IPS-18c (cell line): ENCODE measurements around the gene RNF121.

Experiments
- H3K4me3 ChIP-seq: 2 replicates; pipeline ENCODE4 v1.7.0; 2013; ENCODE audit warnings: low read depth, mild to moderate bottlenecking, low read length, moderate library complexity; ENCODE audit not compliant: insufficient read depth
- H3K9me3 ChIP-seq: one replicate; pipeline ENCODE4 v1.6.1; 2013; ENCODE audit warnings: mild to moderate bottlenecking, low read length, moderate library complexity; ENCODE audit not compliant: control insufficient read depth, insufficient read depth

RNF121 gene

DNA sequence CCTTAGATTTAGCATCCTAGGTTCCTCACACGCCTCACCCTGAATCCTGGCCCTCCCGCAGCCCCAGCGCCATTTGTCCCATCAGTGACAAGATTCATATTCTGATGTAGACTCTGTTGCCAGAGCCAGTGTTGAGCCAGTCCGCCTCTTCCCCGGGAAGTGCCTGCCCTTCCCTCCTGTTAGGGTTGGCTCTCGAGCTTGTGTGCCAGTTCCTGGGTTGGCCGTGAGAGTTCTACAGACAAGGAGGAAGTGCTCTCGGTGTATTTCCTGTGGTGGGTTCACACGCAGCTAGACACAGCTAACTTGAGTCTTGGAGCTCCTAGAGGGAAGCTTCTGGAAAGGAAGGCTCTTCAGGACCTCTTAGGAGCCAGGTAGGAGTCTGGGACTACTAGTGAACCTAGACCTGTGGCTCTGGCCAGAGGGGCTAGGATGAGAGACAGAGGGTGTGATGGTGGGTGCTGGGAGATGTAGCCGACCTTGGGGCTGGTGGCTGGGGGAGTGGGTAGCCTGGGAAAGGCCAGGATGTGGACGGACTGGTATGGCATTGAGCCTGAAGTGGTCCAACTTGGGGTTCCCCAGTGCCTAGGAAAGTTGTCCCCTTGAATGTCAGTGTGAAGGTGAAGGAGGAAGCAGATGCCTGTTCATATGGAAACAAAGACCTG, 69.9 kb downstream of the RNF121 start, which contains the start of gene IL18BP:
TSS of gene IL18BP (plus strand) at position 261 of the 662 bp plus-strand sequence. CDS start 1,076 bp downstream, outside the sequence.
- Histone ChIP-seq H3K4me3 (no peak within 1 kb of the TSS), H3K9me3 (no peaks in the 10 kb centered on the region)

DNA sequence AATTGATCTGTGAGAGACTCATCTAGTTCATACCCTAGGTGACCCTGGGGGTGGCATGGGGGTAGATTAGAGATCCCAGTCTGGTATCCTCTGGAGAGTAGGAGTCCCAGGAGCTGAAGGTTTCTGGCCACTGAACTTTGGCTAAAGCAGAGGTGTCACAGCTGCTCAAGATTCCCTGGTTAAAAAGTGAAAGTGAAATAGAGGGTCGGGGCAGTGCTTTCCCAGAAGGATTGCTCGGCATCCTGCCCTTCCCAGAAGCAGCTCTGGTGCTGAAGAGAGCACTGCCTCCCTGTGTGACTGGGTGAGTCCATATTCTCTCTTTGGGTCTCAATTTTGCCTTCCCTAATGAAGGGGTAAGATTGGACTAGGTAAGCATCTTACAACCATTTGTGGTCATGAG, 70.5 kb downstream of the RNF121 start:
- H3K4me3 ChIP-seq: no peak overlapping the region
- H3K9me3 ChIP-seq: no peaks in the 10 kb centered on the region

DNA sequence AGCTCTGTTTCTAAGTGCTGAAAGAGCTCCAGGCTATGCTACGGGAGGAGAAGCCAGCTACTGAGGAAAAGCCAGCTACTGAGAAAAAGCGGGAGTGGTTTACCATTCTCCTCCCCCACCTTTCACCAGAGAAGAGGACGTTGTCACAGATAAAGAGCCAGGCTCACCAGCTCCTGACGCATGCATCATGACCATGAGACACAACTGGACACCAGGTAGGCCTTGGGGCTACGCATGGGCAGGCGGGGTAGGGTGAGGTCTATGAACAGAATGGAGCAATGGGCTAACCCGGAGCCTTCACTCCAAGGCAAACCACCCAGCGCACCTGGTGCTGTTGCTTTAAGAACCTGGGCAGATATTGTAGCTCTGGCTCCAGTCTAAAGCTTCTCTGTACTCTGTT, 71.0 kb downstream of the RNF121 start:
- Histone ChIP-seq H3K9me3 (no peaks in the 10 kb centered on the region), H3K4me3 (no peak overlapping the region)

DNA sequence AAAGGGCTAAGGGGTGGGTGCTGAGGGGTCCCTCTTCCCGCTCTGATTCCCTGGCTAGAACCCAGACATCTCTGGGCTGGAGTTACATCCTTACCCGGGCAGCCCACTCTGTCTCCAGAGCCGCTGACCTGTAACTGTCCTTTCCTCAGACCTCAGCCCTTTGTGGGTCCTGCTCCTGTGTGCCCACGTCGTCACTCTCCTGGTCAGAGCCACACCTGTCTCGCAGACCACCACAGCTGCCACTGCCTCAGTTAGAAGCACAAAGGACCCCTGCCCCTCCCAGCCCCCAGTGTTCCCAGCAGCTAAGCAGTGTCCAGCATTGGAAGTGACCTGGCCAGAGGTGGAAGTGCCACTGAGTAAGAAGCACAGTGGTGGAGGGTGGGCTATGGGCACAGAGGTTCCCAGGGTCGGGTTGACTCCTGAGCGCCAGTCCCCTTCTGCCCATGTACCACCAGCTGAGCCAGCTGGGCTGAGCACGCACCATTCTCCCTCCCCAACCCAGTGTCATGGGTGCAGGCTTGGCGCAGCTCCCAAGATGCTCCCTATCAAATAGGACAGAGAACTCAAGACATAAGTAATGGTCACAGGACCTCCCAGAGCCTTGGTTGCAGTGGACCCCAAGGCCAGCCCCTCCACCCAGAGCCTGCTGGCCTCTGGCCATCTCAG, 71.5 kb downstream of the RNF121 start:
- H3K4me3 ChIP-seq: no peak overlapping the region
- no peaks in the 10 kb centered on the region for H3K9me3 ChIP-seq

DNA sequence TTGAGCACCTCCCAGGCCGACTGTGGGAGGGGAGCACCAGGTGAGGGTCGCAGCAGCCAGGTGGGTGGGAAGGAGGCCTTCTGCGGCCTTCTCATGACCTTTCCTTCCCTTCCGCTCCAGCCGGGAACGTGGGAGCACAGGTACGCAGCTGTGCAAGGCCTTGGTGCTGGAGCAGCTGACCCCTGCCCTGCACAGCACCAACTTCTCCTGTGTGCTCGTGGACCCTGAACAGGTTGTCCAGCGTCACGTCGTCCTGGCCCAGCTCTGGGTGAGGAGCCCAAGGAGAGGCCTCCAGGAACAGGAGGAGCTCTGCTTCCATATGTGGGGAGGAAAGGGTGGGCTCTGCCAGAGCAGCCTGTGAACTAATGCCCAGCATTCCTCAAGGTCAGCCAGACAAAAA, 72.4 kb downstream of the RNF121 start:
- no peak overlapping the region for H3K4me3 ChIP-seq

DNA sequence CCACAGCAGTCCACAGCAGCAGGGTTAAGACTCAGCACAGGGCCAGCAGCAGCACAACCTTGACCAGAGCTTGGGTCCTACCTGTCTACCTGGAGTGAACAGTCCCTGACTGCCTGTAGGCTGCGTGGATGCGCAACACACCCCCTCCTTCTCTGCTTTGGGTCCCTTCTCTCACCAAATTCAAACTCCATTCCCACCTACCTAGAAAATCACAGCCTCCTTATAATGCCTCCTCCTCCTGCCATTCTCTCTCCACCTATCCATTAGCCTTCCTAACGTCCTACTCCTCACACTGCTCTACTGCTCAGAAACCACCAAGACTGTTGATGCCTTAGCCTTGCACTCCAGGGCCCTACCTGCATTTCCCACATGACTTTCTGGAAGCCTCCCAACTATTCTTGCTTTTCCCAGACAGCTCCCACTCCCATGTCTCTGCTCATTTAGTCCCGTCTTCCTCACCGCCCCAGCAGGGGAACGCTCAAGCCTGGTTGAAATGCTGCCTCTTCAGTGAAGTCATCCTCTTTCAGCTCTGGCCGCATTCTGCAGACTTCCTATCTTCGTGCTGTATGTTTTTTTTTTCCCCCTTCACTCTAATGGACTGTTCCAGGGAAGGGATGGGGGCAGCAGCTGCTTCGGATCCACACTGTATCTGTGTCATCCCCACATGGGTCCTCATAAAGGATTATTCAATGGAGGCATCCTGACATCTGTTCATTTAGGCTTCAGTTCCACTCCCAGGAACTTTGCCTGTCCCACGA, 73.2 kb downstream of the RNF121 start:
- no peaks in the 10 kb centered on the region for H3K9me3 ChIP-seq

More for the DNA sequence above, 72.4 kb downstream of the RNF121 start:
- H3K9me3 ChIP-seq: no peaks in the 10 kb centered on the region

DNA sequence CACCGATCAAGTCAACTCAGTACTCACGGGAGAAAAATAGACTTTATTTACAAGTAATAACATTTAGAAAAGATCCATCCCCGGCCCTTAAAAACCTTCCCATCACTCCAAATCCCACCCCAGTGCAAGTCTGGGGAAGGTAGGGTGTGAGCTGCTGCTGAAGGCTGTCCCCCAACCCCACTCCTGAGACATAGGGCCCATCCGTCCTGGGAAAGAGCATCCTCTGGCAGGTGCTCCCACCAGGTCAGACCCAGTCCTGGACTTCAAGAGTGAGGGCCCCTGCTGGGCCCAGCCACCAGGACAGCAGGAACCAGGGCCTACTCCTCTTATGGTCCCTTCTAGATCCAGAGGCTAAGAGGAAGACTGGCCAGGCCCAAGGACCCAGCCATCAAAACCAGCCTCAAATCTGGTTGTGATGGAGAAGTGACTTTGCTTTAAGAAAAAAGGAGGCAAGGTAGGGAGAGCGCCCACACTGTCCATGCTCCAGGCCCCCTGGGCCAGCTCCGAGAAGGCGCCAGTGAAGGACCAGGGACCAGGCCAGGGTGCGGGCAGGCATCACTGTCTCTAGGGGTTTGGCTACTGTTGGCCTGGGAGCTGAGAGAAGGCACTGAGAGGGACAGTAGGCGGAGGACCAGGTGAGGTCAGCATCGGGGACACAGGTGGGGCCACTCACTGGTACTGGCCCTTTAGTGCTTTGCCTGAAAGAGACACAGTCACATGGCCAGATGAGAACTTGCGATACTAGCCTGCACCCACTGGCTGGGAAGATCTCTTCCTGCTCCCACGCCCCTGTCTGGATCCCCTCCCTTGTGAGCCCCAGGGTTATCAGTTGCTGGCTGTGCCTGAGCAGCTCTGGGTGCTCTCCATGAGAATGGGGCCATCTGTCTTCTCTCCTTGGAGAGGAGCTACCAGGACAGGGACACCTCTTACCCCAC, 74.3 kb downstream of the RNF121 start:
- no peak overlapping the region for H3K4me3 ChIP-seq

More for the DNA sequence above, 73.2 kb downstream of the RNF121 start:
- H3K4me3 ChIP-seq: no peak overlapping the region

DNA sequence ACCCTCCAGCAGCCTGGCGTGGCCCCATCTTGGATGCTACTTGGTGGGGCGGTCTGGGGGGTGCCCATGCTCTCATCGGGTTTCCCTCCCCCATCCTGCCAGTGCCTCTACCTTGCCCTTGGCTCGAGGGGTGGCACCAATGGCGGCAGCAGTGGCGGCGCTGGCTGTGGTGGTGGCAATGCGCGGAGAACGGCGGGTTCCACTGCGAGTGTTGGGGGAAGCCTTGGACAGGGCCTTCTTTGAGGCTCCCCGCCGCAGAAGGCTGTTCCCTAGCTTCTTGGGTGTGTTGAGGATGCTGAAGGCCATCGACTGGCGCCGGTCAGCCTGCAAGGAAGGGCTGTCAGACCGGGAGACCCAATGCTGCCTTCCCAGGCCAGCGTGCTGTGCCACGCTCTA, 74.9 kb downstream of the RNF121 start:
- no peaks in the 10 kb centered on the region for H3K9me3 ChIP-seq
- H3K4me3 ChIP-seq: no peak overlapping the region

More for the DNA sequence above, 74.3 kb downstream of the RNF121 start:
- no peaks in the 10 kb centered on the region for H3K9me3 ChIP-seq

DNA sequence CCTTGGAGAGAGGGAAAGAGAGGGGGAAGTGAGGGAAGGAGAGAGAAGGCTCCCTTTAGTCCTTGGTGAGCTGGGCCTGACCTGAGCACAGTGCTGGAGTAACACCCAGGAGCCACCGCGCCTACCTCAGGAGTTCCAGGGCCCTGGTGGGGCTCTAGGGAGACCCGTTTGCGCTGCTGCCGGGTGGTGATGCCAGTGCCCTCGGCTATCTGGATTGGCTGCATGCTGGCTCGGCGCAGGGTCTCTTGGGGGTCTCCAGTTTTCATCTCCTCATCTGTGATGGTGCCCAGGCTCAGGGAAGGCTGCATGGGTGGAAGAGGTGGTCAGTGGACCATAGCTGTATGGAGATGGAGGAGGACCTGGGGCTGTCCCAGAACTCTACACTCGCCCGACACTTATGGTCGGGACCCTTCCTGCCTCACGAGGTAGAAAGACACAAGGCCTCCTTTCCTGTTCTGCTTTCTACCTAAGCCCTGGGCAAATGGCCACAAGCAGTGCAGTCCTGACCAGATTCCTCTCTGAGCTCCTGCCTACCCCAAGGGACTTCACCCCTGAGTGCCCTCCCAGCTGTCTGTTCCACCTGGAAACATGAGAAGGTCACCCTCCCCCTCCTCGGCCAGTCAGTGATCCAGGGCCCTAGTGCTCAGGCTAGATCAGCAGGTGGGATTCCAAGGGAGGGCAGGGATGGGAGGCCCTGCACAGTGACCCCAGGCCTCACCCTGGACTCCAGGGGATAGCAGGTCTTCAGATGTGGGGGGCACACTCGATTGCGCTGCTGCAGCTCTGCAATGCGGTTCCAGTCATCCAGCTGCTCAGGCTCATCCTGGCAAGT, 75.9 kb downstream of the RNF121 start:
- Histone ChIP-seq H3K9me3 (no peaks in the 10 kb centered on the region), H3K4me3 (no peak overlapping the region)

DNA sequence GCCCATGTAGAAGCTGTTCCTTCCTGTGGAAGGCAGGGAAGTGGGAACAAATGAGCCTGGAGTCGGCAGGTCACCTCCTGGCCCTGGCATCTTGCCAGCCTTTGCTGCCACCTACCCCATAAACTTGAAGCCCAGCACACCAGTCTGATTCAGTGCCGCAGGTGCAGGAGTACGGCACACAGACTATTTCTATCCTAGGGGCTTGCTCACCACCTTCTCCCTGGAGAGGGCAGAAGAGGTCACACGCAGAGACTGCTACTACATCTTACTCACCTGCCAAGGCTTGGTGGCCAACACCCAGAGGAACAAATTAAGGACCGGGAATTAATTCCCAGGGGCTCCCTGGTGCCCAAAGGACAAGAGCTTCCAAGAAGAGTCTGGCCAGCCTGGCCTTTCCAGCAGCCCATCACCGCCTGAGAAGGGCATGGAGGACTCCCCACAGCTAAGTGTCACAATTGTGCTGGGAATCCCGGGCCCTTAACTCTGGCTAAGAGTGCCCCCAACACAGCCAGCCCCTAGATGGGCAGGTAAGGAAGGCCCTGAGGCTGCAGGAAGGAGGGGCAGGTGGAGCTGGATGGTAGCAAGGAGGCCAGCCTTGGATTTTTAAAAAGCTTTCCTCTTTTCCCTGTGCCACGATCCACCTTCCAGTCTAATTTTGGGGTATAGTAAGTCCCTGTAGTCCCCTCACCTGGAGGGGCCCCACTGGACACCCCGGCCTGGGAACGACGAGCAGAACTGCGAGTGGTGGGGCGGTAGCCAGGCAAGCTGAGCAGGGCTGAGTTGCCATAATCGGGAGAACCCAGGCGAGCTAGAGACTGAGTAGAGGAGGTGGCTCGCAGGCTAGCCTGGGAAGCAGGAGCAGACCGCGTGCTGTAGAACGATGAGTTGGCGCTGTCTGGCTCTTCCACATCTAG, 76.8 kb downstream of the RNF121 start:
- no peaks in the 10 kb centered on the region for H3K9me3 ChIP-seq
- H3K4me3 ChIP-seq: no peak overlapping the region

DNA sequence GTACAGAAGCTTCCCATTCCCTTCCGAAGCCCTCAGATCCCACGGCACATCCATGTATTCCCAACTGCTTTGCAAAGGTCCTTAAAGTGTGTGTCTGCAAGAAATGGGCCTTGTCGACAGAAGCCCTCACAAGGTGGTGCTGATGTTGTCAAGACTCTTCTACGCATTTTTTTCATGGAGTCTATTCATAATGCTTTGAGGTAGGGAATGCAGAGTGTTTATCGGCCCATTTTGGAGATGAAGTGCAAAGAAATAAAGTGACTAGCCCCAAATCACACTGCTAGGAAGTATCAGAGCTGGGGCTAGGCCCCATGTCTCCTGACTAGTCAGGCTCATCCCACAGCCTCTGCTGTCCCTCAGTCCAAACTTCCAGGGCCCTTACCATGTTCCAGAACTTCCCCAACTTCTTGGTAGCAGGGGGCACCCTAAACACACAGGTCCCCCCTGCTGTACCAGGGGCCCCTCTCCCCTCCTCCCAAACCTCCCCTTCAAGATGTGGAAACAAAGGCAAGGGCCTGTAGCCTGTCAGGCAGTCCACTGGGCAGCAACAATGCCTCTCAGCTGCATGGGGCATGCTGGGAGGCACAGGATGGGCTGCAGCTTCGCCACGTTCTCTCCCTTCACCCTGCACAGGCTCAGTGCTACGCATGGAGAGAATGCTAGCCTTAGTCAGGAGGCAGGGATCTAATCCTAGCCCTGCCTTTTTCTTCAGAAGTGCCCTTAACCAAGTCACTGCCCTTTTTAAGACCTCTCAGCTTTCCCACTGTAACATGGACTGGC, 77.7 kb downstream of the RNF121 start:
- Histone ChIP-seq H3K4me3 (no peak overlapping the region), H3K9me3 (no peaks in the 10 kb centered on the region)

DNA sequence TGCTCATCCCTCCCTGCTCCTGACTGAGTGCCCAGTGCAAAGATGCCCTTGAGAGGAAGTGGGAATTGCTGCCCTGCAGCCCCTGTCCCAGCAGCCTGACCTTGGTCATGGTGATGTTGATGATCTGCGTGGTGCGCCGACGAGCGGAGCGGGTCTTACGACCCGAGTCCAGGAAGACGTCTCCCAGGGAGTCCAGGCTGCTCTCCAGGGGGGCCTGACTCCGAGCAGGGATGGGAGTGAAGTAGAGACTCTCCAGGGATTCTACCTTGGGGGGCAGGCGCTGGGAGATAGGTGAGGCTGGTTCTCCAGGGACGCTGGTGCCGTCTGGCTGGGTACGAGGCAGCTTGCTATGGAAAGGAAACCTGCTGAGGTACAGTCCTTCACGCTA, 78.2 kb downstream of the RNF121 start:
- Histone ChIP-seq H3K9me3 (no peaks in the 10 kb centered on the region), H3K4me3 (no peak overlapping the region)

DNA sequence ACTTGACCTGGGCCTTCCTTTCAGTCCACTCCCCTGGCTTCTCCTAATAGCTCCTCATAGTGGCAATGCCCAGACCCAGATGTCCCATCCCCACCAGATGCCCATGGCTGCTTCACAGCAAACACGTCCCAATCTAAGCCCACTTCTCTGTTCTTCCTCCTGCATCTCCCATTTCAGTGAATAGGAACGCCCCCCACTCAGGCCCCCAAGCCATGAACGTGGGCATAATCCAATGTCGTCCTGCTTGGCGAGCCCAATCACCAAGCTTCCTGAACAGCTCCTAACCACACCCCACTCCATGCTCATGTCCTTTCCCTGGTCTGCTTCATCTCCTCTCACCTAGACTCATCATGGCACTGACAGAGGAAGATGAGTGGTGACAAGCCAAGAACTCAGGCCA, 78.7 kb downstream of the RNF121 start:
- H3K9me3 ChIP-seq: no peaks in the 10 kb centered on the region

DNA sequence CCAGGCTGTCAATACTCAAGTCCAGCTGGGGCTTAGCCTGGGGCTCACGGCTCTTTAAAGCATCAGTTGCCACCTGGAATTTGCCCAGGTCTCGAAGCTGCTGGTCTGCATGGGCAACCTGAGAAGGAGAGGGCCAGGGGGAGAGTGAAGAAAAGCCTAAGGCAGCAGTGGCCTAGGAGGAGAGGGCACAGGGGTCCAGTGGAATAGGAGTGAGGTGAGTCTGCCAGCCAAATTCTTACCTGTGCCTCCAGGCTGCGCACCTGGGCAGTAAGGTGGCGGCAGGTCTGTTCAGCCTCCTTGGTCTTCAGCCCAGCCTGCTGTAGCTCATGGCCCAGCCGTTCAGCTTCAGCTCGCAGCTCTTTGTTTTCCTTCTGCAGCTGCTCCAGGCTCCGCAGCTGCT, 79.9 kb downstream of the RNF121 start:
- no peaks in the 10 kb centered on the region for H3K9me3 ChIP-seq
- no peak overlapping the region for H3K4me3 ChIP-seq

More for the DNA sequence above, 78.7 kb downstream of the RNF121 start:
- no peak overlapping the region for H3K4me3 ChIP-seq

DNA sequence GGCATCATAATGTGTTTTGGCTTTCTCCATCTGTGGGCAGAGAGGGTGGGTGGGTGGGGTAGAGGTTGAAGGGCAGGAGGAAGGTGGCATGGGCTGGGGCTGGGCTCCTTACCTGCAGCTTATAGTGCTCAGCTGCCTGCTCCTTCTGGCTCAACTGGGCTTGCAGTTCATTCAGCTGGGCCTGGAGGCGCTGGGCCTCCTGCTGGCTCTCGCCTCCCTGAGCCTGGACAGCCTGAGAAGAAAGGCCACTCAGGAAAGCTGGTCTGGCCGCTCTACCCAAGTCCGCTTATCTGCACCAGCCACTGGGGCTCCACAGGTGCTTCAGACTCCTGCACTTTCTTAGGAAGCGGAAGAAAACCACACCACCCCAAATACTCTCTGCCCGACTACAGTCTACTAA, 80.3 kb downstream of the RNF121 start:
- Histone ChIP-seq H3K9me3 (no peaks in the 10 kb centered on the region), H3K4me3 (no peak overlapping the region)
